Uterus (tissue), 2 donors: ENCODE data around the gene MRPS16.

ENCODE experiments used
- POLR2A ChIP-seq, 2 donors: fragments of 450-650 bp; IDR thresholded peaks; one replicate each; pipeline ENCODE4 v1.6.1; 2016; ENCODE audit warnings: antibody characterized with exemption in 2 of 2, mild to moderate bottlenecking in 1 of 2, moderate library complexity in 1 of 2
- TF ChIP-seq, protein P1 (sequence below), 4 experiments: fragments of 200-600 bp in 2 of 4; fragments of 450-650 bp in 2 of 4; sonication (generic) in 2 of 4; IDR thresholded peaks; one replicate each; pipeline ENCODE4 v1.5.1; 2016 to 2019; ENCODE audit warnings: antibody characterized with exemption in 4 of 4, mild to moderate bottlenecking in 2 of 4, moderate library complexity in 1 of 4

DNA sequence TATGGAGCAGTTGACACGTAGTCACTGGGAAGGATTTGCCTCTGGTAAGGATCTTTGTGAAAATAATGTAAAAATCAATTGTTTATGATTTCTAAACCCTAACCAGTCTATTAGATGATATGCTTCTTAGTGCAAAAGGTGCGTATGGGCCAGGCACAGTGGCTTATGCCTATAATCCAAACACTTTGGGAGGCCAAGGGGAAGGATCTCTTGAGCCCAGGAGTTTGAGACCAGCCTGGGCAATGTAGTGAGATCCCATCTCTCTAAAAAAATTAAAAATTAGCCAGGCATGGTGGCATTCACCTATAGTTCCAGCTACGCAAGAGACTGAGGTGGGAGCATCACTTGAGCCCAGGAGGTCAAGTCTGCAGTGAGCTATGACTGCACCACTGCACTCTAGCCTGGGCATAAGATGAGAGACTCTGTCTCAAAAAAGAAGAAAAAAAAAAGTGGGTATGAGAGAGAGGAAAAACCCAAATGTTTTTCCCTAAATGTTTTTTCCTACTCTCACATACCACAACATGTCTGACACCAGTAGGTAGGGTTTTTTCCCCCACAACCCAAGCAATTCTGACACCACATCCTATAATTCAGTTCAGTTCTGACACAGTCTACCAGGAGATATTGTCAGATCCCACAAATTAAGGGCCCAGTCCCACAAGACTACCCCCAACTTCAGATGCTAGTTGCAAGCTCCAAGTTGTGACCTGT, 41.9 kb downstream of the MRPS16 start:
- TF ChIP-seq POLR2A (IDR thresholded peaks at IDR 0.05) = no peak
- TF ChIP-seq, protein P1, sequence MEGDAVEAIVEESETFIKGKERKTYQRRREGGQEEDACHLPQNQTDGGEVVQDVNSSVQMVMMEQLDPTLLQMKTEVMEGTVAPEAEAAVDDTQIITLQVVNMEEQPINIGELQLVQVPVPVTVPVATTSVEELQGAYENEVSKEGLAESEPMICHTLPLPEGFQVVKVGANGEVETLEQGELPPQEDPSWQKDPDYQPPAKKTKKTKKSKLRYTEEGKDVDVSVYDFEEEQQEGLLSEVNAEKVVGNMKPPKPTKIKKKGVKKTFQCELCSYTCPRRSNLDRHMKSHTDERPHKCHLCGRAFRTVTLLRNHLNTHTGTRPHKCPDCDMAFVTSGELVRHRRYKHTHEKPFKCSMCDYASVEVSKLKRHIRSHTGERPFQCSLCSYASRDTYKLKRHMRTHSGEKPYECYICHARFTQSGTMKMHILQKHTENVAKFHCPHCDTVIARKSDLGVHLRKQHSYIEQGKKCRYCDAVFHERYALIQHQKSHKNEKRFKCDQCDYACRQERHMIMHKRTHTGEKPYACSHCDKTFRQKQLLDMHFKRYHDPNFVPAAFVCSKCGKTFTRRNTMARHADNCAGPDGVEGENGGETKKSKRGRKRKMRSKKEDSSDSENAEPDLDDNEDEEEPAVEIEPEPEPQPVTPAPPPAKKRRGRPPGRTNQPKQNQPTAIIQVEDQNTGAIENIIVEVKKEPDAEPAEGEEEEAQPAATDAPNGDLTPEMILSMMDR (IDR thresholded peaks at IDR 0.05) = no peak
